ENCODE data around the gene PRKCA. TPM values are rescaled to one million over a fixed set of nuclear protein-coding genes. Genes with fewer than 3 reads are reported as not detected.

The PRKCA gene
- total and polyA plus RNA-seq, 9 of the 15 experiments (the other 6 are each of a cell fraction or from before 2014, with no cell fraction given), result 3.2 to 33.0 (median 17.8) TPM

GRCh38 chr17:66445229-66445628, 142.8 kb downstream of the PRKCA start:
- no peak overlapping the region for H3K27ac ChIP-seq (ENCODE audit: extremely low read depth, low read depth, low read length)
- POLR2A ChIA-PET, result interaction anchor here (1.2 kb wide), 1 partner anchor 12 kb away, joined by 5 read pairs; no protein-coding TSS in a partner anchor
- no TSS peak for BruUV-seq (replicated peaks)
- no peak overlapping the region for H3K9ac ChIP-seq (ENCODE audit: insufficient read depth in 1 of 2, low read depth in 2 of 2, low read length in 2 of 2)
- no peaks in the 10 kb centered on the region; the same call in 2 of the 3 replicates for H3K36me3 ChIP-seq (ENCODE audit: control insufficient read depth, insufficient read depth, low read length)
- WGBS (ENCODE audit: insufficient coverage, low coverage, missing lambda C conversion rate), result 96% methylated on average over 2 of the region's 3 CpGs
- H3K9me3 ChIP-seq (replicated peaks; ENCODE audit: control insufficient read depth, insufficient read depth, low read depth, low read length), result no peaks in the 10 kb centered on the region
- DNase-seq (ENCODE audit: extremely low read depth in 1 of 4, low spot score in 3 of 4) (no peak), FAIRE-seq (no peak), ATAC-seq (no peak)
- H3K4me2 ChIP-seq (ENCODE audit: insufficient read depth, low read length), result no peak overlapping the region
- no peak overlapping the region for H2AFZ ChIP-seq (ENCODE audit: low read depth, low read length)
- TF ChIP-seq, protein P1, sequence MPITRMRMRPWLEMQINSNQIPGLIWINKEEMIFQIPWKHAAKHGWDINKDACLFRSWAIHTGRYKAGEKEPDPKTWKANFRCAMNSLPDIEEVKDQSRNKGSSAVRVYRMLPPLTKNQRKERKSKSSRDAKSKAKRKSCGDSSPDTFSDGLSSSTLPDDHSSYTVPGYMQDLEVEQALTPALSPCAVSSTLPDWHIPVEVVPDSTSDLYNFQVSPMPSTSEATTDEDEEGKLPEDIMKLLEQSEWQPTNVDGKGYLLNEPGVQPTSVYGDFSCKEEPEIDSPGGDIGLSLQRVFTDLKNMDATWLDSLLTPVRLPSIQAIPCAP (CRISPR knock-in tag; IDR thresholded peaks at IDR 0.05; ENCODE audit: borderline replicate concordance), result no peak
- TF ChIP-seq, protein P2, sequence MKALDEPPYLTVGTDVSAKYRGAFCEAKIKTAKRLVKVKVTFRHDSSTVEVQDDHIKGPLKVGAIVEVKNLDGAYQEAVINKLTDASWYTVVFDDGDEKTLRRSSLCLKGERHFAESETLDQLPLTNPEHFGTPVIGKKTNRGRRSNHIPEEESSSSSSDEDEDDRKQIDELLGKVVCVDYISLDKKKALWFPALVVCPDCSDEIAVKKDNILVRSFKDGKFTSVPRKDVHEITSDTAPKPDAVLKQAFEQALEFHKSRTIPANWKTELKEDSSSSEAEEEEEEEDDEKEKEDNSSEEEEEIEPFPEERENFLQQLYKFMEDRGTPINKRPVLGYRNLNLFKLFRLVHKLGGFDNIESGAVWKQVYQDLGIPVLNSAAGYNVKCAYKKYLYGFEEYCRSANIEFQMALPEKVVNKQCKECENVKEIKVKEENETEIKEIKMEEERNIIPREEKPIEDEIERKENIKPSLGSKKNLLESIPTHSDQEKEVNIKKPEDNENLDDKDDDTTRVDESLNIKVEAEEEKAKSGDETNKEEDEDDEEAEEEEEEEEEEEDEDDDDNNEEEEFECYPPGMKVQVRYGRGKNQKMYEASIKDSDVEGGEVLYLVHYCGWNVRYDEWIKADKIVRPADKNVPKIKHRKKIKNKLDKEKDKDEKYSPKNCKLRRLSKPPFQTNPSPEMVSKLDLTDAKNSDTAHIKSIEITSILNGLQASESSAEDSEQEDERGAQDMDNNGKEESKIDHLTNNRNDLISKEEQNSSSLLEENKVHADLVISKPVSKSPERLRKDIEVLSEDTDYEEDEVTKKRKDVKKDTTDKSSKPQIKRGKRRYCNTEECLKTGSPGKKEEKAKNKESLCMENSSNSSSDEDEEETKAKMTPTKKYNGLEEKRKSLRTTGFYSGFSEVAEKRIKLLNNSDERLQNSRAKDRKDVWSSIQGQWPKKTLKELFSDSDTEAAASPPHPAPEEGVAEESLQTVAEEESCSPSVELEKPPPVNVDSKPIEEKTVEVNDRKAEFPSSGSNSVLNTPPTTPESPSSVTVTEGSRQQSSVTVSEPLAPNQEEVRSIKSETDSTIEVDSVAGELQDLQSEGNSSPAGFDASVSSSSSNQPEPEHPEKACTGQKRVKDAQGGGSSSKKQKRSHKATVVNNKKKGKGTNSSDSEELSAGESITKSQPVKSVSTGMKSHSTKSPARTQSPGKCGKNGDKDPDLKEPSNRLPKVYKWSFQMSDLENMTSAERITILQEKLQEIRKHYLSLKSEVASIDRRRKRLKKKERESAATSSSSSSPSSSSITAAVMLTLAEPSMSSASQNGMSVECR (CRISPR knock-in tag; IDR thresholded peaks at IDR 0.05), result no peak
- intact Hi-C loops (cut with micrococcal nuclease), result no loop called here
- no peaks in the 10 kb centered on the region for H3K27me3 ChIP-seq (ENCODE audit: control insufficient read depth in 2 of 2, insufficient read depth in 2 of 2, low read length in 2 of 2)
- CTCF ChIA-PET (ENCODE audit: low intra/inter-chr PET ratio), result no interaction called here
- no peaks in the 10 kb centered on the region for H4K20me1 ChIP-seq (replicated peaks; ENCODE audit: control insufficient read depth, insufficient read depth, low read length)
- H3K79me2 ChIP-seq (ENCODE audit: control insufficient read depth, insufficient read depth, low read length), result no peaks in the 10 kb centered on the region; the same call in 1 of the 3 replicates
- no peak overlapping the region for H3K4me3 ChIP-seq
- in situ Hi-C loops (cut with MboI), result no loop called here
- H3K9me1 ChIP-seq (ENCODE audit: control insufficient read depth, insufficient read depth, low read length), result no peaks in the 10 kb centered on the region
- peaks cover 4 to 11% of the 10 kb centered on the region in 2 experiments; a peak in 3 of 5 replicates for H3K4me1 ChIP-seq (replicated peaks in 1 of 2; ENCODE audit: control insufficient read depth in 2 of 2, insufficient read depth in 2 of 2, low read length in 2 of 2)

Data from K562 (cell line).